Astrocyte (in vitro differentiated cells and primary cell): Measurements from ENCODE around the gene OXER1.

Experiments
- EZH2 ChIP-seq: IDR thresholded peaks from 2 replicates; pipeline ENCODE4 v1.6.1; 2012; ENCODE audit warnings: mild to moderate bottlenecking, low read length, inconsistent platforms; ENCODE audit not compliant: insufficient read depth
- TF ChIP-seq, protein P1 (sequence below): IDR thresholded peaks from 2 replicates; pipeline ENCODE4 v1.5.1; 2011; ENCODE audit warnings: low read depth, mild to moderate bottlenecking, inconsistent platforms, low read length, moderate library complexity; ENCODE audit not compliant: insufficient read depth

DNA sequence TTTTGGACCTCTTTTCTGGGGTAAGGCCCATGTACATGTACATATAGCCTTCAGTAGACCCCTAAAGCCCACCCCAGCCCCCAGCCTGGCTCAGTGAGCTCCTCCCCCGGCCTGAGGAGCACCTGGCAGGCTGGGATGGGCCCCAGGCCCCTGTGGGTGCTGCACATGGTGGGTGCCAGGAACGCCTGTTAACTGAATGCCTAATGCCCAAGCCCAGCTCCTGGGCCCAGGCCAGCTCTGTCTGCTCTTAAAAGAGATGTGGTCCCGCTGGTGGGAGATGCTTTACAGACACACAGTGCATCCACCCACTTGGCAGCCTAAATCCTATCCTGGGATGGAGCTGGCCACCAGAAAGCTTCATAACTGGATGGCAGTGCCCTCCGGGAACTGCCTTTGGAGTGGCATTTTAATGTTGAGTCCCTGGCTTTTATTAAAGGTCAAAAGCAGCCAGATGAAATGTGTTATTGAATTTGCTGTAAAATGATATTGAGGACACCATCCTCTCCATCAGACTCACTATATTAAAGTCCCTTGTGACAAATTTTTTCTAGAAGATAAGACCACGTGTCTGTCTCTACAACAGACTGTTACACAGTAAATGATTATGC is 7.7 kb upstream of the OXER1 start:
- TF ChIP-seq EZH2, result no peak
- TF ChIP-seq, protein P1, sequence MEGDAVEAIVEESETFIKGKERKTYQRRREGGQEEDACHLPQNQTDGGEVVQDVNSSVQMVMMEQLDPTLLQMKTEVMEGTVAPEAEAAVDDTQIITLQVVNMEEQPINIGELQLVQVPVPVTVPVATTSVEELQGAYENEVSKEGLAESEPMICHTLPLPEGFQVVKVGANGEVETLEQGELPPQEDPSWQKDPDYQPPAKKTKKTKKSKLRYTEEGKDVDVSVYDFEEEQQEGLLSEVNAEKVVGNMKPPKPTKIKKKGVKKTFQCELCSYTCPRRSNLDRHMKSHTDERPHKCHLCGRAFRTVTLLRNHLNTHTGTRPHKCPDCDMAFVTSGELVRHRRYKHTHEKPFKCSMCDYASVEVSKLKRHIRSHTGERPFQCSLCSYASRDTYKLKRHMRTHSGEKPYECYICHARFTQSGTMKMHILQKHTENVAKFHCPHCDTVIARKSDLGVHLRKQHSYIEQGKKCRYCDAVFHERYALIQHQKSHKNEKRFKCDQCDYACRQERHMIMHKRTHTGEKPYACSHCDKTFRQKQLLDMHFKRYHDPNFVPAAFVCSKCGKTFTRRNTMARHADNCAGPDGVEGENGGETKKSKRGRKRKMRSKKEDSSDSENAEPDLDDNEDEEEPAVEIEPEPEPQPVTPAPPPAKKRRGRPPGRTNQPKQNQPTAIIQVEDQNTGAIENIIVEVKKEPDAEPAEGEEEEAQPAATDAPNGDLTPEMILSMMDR, result no peak
